GM12801 (cell line): Measurements from ENCODE around the gene KRTAP22-1.

Experiments used
- TF ChIP-seq, protein P1 (sequence below): IDR thresholded peaks from one replicate; pipeline ENCODE4 v1.5.1; 2011; ENCODE audit warnings: control low read depth; ENCODE audit not compliant: insufficient read length; ENCODE audit errors: extremely low read depth

Gene KRTAP22-1

DNA sequence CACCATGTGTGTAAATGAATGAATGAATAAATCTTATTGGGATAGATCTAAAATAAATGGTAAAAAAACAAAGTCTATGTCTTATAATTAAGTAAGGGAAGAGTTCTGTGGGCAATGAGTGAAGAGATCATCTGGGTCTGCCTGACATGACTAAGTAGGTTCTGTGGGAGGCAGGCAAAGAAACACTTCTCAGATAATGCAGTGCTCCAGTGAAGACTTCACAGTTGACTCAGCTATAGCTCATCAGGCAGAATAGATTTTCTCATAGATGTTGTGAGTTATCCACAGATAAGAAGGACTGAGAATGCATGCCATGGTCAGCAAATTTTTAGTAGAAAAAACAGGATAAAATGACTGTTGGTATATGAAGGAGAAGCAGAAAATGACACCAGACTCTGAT lies 23.1 kb upstream of the KRTAP22-1 start:
- TF ChIP-seq, protein P1, sequence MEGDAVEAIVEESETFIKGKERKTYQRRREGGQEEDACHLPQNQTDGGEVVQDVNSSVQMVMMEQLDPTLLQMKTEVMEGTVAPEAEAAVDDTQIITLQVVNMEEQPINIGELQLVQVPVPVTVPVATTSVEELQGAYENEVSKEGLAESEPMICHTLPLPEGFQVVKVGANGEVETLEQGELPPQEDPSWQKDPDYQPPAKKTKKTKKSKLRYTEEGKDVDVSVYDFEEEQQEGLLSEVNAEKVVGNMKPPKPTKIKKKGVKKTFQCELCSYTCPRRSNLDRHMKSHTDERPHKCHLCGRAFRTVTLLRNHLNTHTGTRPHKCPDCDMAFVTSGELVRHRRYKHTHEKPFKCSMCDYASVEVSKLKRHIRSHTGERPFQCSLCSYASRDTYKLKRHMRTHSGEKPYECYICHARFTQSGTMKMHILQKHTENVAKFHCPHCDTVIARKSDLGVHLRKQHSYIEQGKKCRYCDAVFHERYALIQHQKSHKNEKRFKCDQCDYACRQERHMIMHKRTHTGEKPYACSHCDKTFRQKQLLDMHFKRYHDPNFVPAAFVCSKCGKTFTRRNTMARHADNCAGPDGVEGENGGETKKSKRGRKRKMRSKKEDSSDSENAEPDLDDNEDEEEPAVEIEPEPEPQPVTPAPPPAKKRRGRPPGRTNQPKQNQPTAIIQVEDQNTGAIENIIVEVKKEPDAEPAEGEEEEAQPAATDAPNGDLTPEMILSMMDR = no peak

DNA sequence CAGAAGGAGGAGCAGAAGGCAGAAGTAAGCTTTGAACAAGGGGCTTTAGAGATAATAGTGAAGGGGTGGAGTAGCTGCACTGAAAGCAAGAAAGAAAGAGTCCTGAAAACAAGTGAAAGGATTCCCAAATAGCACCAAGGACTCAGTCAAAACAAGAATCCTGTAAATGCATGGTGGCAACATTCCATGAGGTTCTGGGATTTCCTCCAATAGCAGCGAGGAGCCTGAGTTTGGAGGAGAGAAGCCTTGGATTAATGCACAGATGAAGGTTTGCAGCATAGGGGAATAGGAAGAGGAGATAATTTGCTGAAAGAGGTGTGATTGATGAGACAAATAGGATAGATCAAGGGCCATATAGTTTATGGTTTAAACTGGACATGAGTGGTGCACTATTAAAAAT lies 21.5 kb upstream of the KRTAP22-1 start:
- TF ChIP-seq, protein P1 = no peak

DNA sequence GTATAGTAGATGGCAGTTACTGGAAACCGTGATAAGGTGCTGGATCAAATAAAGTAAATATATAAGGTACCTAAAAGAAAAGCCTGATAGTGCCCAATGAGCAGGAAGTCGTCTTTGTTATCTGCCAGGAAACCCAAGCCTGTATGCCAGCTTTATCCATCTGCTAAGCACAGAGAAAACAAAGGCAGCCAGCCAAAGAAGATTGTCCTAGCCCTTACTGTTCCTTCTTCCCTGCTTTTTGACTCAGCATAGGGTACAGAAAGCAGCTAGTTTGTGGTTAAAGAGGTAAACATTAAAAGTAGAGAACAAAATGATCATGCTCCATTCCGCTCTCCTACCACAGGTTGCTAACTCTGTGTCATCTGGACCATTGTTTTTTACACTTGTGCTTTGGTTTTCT lies 20.8 kb upstream of the KRTAP22-1 start:
- TF ChIP-seq, protein P1 = no peak

DNA sequence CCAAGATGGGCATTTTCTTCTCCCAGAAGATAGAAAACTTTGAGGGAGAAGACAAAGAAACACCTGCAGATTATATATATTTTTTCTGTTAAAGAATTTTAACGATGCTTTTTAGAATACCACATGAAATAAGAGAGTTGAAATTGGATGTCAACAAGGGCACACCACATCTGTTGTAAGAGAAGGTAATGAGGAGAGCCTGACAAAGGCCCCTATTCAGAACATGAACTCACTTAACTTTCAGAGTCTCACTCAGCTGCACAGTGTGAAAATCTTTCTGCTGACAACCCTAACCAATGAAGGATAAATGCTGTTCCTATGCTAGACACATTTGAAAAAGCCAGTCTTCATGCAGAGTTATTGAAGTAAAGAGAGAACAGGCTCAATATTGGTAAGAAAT lies 18.0 kb upstream of the KRTAP22-1 start:
- TF ChIP-seq, protein P1 = no peak

DNA sequence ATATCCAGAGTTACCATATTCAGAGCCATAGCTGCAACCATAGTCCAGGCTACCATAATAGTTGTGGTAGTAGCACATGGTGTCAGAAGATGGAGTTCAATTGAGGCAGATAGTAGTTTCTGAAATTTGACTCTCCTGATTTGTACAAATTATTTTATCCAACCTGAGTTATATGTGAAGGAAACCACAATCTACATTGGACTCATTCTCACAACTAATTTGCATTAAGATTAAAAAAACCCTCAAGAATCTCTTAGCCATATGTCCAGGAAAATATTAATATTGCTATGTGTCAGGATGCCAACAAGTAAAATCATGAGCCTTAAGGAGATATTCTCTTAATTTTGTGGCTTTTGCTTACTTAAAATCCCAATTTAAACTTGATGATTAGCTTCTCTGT lies 10.6 kb upstream of the KRTAP22-1 start, which contains the start of gene KRTAP22-2:
Gene KRTAP22-2, minus strand, starts transcription at position 101 of the 400 bp plus-strand sequence.
- TF ChIP-seq, protein P1 = no peak

DNA sequence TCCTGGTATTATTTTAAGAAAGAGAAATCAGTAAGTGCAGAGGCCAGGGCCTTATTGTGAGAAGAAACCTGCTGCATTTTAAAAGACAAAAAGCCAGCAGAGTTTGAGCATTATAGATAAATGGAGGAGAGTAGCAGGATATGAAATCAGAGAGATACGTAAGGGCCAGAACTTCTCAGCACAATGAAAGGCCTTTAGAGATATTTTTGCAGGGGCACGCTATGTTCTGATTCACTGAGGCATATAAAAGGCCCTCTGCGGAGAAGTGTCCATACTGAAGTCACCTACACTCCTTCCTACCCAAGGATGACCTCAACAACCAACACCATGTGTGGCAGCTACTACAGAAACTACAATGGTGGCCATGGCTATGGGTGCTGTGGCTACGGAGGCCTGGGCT lies 8.7 kb upstream of the KRTAP22-1 start, which contains the start of gene KRTAP6-3:
Gene KRTAP6-3, plus strand, starts transcription at position 301 of the 400 bp plus-strand sequence. Its CDS starts 6 bp downstream, at position 307.
- TF ChIP-seq, protein P1 = no peak

DNA sequence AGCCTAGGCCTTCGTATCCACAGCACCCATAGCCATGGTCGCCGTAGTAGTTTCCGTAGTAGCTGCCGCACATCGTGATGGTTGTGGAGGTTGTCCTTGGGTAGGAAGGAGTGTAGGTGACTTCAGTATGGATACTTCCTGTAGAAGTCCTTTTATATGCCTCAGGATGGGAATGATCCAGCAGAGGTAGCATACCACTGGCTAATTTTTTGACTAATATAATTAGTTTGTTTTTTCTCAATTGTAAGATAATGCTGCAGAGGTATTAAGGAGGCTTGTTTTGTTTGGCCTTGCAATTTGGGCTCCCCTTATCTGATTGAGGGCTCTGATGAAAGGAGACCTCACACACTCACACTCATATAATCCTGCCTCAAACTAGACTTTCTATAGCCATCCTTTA lies 2.1 kb upstream of the KRTAP22-1 start, which contains the start of gene KRTAP6-2:
Gene KRTAP6-2, minus strand, starts transcription at position 101 of the 400 bp plus-strand sequence. Its CDS starts 28 bp downstream, at position 73.
- TF ChIP-seq, protein P1 = no peak

DNA sequence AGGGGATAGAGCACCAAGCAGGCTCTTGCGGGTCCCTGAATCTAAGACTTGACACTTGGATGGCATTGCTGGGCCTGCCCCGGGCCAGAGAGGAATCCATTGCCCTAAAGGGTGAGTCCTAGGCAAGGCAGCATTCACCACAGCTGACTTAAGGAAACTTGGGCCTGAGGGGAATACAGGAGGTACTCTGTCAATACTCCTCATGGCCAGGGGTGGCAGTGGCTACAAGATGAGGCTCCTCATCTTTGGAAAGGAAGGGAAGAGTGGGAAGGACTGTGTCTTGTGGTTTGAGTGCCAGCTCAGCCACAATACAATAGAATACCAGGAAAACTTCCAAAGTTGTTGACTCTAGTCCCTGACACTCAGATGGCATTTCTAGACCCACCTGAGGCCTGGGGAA lies 5.1 kb downstream of the KRTAP22-1 start:
- TF ChIP-seq, protein P1 = no peak
